ENCODE data around the gene TIMP3.

Gene TIMP3

DNA sequence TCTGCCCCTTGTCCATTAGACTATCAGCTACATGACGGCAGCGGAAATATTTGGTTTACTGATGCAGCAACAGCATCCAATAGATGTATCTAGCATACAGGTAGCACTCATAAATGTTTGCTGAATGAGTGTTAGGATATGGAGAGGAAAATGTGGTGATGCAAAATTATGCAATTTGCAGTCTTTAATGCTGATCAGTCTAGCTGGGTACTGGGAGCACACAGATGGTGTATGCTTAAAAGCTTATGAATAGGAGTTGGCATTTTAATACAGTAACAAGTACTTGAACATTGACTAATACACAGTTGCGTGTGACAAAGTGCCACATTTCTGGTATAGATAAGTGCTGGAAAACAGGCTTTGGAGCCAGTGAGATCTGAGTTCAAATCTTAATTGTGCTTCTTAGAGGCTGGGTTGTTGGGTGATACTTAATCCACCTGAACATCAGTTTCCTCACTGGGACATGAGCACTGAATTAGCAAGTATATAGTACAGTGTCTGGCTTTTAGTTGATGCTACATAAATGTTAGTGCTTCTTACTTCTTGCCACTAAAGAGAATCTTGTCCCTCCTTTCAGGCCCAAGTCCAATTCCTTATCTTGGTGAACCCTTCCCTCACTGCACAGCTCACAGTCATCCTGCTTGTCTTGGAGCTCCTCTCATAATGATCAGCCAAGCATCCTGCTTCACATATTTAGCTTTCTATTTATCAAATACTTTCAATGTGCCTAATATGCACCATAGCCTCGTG lies 99.6 kb downstream of the TIMP3 start:
- DNase-seq: no peak

DNA sequence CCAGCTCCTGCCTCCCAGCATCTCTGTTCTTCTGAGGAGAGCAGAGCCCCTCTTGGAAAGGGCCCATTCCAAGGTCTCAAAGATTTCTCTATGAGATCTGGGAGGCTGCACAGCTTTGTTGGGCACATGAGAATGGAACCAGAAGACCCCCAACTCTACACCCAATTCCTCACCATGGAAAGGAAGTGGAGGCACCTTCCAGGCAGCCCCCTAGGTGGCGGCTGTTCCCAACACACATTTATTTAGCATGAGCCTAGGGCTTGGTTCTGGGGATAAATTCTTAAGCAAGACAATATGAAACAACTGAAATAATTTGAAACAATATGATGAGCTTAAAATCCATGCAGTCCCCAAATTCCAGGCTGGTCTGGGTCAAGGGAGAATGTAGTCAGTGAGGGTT lies 100.4 kb downstream of the TIMP3 start:
- DNase-seq: no peak

DNA sequence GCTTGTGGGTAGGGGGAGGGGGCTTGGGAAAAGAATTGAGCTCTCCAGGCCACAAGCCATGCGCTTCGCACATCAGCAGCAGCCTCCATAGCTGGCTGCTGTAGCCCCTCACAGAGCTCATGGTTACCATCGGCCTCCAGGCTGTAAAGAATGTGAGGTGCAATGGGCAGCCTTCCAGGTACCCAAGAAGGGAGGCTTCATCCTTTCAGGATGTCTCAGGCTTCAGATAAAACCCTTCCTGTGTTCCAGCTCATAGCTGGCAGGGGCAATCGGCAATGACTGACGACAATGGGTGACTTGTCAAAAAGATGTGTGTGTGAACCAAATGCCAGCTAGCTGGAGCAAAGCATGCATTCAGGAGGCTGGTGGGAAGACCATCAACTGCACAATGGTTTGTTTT lies 102.0 kb downstream of the TIMP3 start:
- no peak for DNase-seq

DNA sequence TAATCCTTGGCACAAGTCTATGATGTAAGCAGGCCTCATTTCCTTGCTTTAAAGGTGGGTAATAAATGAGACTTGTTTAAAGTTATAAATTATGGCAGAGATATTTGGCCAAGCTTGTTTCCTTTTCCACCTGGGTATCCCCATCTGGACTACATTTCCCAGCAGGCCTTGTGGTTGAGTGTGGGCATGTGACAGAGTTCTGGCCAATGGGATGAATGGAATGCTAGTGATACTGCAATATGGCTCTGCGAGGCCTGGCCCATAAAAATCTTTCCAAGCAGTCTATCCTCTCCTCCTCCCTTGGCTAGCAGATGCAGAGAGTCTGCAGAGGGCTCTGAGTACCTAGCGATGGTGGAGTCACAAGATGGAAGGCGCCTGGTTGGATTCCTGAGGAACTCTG lies 102.5 kb downstream of the TIMP3 start:
- no peak for DNase-seq

DNA sequence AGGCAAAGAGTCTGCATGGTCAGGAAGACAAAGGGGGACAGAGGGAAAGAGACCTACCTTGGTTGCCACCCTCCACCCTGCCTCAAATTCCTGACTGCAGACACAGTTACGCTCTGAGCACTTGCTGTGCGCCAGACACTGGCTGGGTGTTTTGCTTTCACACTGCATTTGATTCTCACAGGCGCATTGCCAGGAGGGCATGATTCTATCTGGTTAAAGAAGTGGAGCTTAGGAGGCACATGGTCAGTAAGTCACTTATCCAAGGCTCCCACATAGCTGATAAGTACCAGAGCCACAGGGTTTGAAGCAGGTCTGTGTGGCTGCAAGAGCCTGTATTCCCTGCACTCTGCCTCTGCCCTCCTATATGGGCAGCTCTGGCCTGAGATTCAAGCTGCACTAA lies 103.9 kb downstream of the TIMP3 start:
- DNase-seq: no peak

DNA sequence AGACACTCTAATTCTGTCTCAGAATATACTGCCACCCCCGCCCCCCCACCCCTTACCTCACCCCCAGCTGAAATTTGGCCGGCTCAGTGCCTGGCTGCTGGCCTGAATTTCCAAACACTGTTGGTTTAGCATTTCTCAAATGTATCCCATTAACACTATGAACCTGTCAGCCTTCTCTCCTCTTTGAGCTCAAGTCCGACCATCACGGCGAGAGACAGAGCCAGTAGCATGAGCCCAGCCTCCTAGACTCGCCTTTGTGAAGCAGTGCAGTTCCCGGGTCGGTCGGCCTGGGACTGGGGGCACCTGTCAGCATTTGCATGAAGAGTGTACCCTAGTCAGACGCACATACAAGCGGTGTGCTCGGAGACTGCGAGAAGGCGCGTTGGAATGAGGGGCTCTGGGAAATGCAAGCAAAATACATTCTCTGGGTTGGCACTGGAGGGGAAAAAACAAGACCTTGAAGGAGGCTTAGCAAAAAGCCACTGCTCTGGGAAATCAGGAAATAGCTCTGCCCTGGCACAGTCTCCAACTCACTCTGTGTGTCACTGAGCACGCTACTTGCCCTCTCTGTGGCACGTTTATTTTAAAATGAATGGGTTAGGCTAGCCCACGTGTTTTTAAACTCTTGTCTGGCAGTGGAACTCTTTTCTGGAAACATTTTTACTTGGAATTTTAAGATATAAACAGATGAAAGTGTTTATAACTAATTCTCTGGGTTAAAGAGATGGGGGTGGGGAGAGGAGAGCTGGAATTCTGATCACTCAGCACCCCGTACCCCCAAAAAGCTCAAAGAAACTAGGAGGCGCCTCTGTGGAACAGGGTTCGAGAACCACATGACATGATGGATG lies 108.3 kb downstream of the TIMP3 start:
- no peak for DNase-seq

DNA sequence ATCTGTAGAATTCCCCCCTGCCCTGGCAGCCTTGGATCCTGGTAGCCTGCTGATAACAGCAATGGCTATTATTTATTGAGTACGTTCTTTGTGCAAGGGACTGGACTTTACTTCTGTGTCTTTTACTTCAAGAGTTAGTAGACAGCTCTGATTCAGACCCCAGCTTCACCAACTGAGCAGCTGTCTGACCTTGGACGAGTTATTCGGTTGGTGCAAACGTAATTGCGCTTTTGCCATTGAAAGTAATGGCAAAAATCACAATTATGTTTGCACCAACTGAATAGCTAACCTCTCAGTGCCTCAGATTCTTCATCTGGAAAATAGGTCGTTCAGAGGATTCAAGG lies 108.9 kb downstream of the TIMP3 start:
- DNase-seq: no peak

DNA sequence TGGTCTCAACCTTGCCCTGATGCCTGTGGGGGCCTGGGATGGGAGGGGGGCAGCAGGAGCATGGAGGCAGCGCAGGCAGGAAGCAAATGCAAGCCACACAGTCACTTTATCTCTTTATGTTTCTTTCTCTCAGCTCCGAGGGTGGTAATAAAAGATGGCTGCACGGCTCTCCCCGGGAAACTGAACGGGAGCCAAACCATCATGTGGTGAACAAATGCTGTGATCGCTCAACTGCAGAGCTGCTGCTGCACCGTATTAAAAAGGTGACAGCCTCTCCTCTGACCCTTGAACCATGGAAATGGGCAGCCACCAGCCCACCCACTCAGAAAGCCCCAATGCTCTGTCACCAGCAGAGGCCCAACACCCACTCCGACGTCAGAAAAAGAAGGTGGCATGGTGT lies 110.0 kb downstream of the TIMP3 start:
- DNase-seq: no peak

Measured in NCI-H2081 treated with DMSO at 0.1 percent for 48 hours (cell line).